ENCODE results near the gene SLC7A5. TPM values are rescaled to one million over a fixed set of nuclear protein-coding genes. Genes with fewer than 3 reads are reported as not detected.
A peak's percentile ranks its signal among the peaks of the same experiment; 100 is the strongest.

SLC7A5 gene
- total RNA-seq, 2 experiments from 2014 or later, result 114 to 220 TPM

DNA sequence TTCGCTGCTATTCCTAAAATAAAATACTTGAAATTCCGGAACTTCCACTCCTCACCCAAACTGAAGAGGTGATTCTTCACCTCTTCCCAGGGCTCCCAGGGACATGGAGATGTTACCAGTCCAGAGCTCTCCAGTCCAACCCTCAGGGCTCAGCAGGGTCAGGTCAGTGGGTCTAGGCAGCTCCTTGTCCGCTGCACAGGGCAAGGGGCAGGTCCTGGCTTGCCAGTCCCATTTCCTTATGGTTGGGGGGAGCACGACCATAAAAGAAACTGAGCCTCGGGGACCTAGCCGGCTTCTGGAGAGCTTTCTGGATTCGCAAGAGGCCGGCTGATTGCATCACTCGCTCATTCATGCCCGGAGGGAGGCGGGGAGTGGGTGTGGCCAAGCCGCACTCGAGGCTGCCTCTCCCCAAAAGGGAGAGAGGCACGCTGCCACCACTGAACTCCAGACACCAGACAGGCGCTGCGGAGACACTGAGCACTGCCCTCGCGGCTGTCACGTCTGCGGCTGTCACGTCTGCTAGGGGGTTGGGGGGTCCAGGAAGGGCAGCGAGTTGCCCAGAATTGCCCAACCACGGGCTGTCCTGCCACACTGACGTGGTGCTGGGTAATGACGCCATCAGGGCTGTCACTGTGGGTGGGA is 15.8 kb downstream of the SLC7A5 start:
- Mint-ChIP-seq H3K27ac (peak overlapping the region; percentile 87), H3K27me3 (no peaks in the 10 kb centered on the region), H3K36me3 (peaks cover 37% of the 10 kb centered on the region), H3K9me3 (ENCODE audit: low read depth) (no peaks in the 10 kb centered on the region), H3K4me3 (peak overlapping the region; percentile 30), H3K4me1 (peaks cover 62% of the 10 kb centered on the region)
- ATAC-seq (peak; percentile 51), DNase-seq (peak; percentile 92)
- CTCF ChIA-PET, result interaction anchor here (1.0 to 8.8 kb wide), 5 partner anchors 15 to 73 kb away, joined by 3 to 221 read pairs (median 8); partner anchors contain the start of gene SLC7A5

- DNase-seq (no peak), ATAC-seq (no peak)
- peaks cover 45% of the 10 kb centered on the region for H3K4me1 Mint-ChIP-seq
- no peak overlapping the region for H3K27ac Mint-ChIP-seq
- no peak overlapping the region for H3K4me3 Mint-ChIP-seq
- H3K36me3 Mint-ChIP-seq, result peaks cover 30% of the 10 kb centered on the region
- no peaks in the 10 kb centered on the region for H3K9me3 Mint-ChIP-seq (ENCODE audit: low read depth)
- H3K27me3 Mint-ChIP-seq, result no peaks in the 10 kb centered on the region
- CTCF ChIA-PET, result interaction anchor here (5.5 to 8.8 kb wide), 2 partner anchors 17 to 71 kb away, joined by 113 to 221 read pairs; partner anchors contain the start of gene SLC7A5
These were observed 17.7 kb downstream of the SLC7A5 start for GRCh38 chr16:87851601-87852000.

- Mint-ChIP-seq H3K4me1 (peaks cover 42% of the 10 kb centered on the region), H3K27ac (peak overlapping the region; percentile 56), H3K36me3 (peaks cover 29% of the 10 kb centered on the region), H3K9me3 (ENCODE audit: low read depth) (no peaks in the 10 kb centered on the region), H3K4me3 (no peak overlapping the region), H3K27me3 (no peaks in the 10 kb centered on the region)
- ATAC-seq (no peak), DNase-seq (no peak)
- CTCF ChIA-PET, result interaction anchor here (2.0 to 8.8 kb wide), 5 partner anchors 10 to 71 kb away, joined by 6 to 221 read pairs (median 12); partner anchors contain the start of gene SLC7A5
These were observed 18.1 kb downstream of the SLC7A5 start for GRCh38 chr16:87851141-87851587.

DNA sequence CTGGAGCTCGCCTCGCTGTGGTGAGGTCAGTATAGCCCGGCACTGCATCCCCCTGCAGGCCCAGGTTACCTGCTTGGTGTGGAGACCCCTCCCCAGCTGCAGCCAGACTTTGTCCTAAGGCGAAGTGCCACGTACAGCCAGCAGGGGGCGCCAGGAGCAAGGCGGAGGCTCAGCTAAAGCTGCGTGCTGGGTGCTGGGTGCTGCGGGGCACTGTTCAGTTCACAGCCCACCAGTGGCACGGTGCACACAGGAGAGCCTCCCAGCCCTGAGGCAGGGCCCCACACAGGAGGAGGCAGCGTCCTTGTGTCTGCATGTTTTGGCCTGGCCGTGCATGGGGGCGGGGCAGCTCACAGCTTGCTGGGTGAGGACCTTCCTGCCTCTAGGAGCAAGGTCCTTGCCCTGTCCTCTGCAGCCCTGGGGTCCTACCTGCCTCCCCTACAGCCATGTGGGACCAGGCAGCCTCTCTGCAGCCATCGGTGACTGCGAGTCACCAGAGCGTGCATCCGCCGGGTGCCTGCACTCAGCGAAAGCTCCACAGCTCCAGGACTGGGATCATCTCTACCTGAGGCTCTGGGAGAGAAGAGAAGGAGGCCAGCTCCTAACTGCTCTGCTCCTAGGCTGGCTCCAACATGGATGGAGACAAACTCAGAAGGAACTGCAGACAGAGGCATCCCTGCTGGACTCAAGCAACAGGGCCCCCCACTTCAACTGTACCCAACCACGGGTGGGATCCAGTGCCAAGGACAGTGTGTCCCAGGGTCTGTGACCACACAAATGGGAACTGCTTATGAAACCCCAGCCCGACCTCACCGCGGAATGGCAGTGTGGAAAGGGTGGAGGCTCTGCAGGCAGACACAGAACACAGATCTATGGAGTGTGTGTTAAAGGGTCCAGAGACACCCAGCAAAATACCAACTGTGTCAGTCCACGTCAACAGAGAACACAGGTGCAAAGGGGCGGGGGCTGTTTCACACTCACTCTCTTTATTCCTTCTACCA is 19.0 kb downstream of the SLC7A5 start:
- no peaks in the 10 kb centered on the region for H3K9me3 Mint-ChIP-seq (ENCODE audit: low read depth)
- peak overlapping the region; percentile 61 for H3K27ac Mint-ChIP-seq
- H3K4me3 Mint-ChIP-seq, result no peak overlapping the region
- ATAC-seq (peak; percentile 65), DNase-seq (peak; percentile 83)
- CTCF ChIA-PET, result interaction anchor here (0.6 to 8.8 kb wide), 33 partner anchors 9 to 711 kb away, joined by 3 to 221 read pairs (median 5); partner anchors contain the start of genes BANP, KLHDC4 and SLC7A5
- H3K4me1 Mint-ChIP-seq, result peaks cover 34% of the 10 kb centered on the region
- H3K36me3 Mint-ChIP-seq, result peaks cover 24% of the 10 kb centered on the region
- no peaks in the 10 kb centered on the region for H3K27me3 Mint-ChIP-seq

DNA sequence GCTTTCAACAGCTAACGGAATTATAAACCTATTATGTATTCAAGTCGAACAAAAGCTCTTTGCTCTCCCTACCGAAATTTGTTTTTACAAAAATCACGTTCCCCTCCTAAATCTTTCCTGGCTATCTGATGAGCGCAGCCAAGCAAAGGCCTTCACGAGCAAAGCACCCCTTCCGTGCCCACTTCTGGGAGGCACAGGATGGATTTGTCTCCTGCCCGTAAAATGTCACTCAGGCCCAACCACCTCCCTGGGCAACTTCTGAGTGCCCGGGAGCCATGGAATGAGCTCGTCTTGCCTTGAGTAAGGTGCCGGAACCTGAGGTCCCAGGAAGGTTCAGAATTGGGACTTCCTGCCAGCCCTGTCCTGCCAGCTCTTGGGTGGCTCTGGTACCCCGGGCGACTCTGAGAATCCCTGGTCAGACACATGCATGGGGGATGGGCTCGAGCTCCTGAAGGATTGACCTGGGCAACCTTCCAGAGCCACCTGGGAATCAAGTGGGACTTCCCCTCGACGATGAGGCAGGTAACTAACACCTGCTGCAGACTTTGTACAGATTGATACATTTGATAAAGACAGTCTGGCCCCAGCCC is 19.8 kb downstream of the SLC7A5 start:
- H3K27ac Mint-ChIP-seq, result peak overlapping the region; percentile 61
- H3K9me3 Mint-ChIP-seq (ENCODE audit: low read depth), result no peaks in the 10 kb centered on the region

DNA sequence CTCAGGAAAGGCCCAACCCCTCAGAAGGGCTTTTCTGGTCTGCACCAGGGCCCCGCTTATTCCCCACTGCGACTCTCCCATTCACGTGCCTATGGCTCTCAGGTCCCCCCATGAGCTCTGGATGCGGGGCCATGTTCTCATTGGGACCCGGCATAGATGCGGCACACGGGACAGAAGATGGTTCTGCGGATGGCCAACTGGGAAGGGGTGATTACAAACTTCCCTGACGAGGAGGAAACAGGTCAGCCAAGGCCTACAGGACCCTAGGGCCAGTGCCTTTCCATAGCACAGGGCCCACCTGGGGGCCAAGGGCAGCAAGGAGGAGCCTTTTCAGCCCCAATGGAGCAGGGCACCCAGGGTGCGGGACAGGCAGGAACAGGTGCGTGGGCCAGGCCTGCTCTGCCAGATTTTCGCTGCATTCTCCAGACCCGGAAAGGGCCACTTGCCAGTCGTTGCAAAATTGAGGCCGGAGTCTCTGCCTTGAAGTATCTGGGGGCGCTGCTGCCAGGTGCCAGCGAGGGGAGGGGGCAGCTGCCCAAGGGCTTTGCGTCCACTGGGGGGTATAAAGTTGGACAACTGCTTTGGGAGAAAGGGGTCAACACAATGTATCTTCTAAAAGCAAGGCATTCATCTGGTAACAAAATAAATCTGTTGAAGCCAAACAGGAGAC is 20.5 kb downstream of the SLC7A5 start:
- CTCF ChIA-PET, result interaction anchor here (1.0 to 8.8 kb wide), 22 partner anchors 7 to 712 kb away, joined by 3 to 221 read pairs (median 6); partner anchors contain the start of genes KLHDC4 and SLC7A5
- DNase-seq, result no peak
- Mint-ChIP-seq H3K4me1 (peaks cover 25% of the 10 kb centered on the region), H3K9me3 (ENCODE audit: low read depth) (no peaks in the 10 kb centered on the region), H3K4me3 (no peak overlapping the region), H3K36me3 (peaks cover 25% of the 10 kb centered on the region), H3K27ac (no peak overlapping the region), H3K27me3 (no peaks in the 10 kb centered on the region)
- no peak for ATAC-seq

More for the DNA sequence above, 19.8 kb downstream of the SLC7A5 start:
- H3K27me3 Mint-ChIP-seq, result no peaks in the 10 kb centered on the region
- peaks cover 29% of the 10 kb centered on the region for H3K4me1 Mint-ChIP-seq
- peaks cover 26% of the 10 kb centered on the region for H3K36me3 Mint-ChIP-seq
- no peak for DNase-seq
- CTCF ChIA-PET, result interaction anchor here (0.6 to 8.8 kb wide), 35 partner anchors 8 to 711 kb away, joined by 3 to 221 read pairs (median 4); partner anchors contain the start of genes BANP, KLHDC4 and SLC7A5
- no peak for ATAC-seq
- no peak overlapping the region for H3K4me3 Mint-ChIP-seq

DNA sequence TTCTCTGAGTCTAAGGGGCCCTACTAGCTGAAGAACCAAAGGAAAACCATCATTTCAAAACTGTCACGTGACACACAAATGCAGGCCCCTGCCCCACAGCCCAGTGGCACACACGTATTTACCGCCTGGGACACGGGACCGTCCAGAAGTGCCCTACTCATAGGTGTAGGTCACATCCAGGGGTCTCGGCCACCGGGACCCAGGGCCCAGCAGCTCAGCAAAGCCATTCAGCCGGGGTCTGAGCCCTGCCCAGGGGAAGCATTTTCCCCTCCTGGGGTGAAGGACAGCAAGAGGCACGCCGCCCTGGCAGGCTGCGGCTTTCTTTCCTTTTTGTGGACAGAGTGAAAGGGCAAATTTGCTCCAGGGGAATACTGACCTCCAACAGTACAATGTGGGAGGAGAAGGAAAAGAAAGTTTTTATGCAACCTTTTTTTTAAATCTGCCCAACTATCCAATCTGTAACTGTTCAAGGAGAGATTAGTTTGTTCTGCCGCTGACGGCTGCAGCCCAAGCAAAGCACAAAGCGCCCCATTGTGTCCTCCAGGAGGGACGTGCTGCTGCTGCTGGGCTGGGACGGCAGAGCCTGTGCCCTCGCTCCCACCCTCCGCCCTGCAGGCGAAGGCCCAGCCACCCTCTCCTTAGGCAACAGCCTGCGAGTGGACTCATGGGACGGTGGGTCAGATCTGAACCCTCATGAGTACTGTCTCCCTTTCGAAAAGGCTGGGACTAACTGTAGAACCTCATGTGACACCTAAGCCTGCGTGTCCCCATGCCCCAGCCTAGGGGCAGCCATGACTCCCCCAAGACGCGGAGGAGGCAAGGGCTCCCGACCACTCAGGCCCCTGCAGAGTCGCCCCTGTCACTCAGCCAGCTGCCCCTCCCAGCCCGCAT is 21.3 kb downstream of the SLC7A5 start:
- Mint-ChIP-seq H3K27me3 (no peaks in the 10 kb centered on the region), H3K27ac (peak overlapping the region; percentile 11), H3K4me3 (no peak overlapping the region), H3K9me3 (ENCODE audit: low read depth) (no peaks in the 10 kb centered on the region), H3K4me1 (peaks cover 22% of the 10 kb centered on the region), H3K36me3 (peaks cover 25% of the 10 kb centered on the region)
- no peak for ATAC-seq
- CTCF ChIA-PET, result interaction anchor here (0.8 to 8.8 kb wide), 8 partner anchors 11 to 68 kb away, joined by 3 to 113 read pairs (median 7); no protein-coding TSS in a partner anchor
- DNase-seq, result no peak

DNA sequence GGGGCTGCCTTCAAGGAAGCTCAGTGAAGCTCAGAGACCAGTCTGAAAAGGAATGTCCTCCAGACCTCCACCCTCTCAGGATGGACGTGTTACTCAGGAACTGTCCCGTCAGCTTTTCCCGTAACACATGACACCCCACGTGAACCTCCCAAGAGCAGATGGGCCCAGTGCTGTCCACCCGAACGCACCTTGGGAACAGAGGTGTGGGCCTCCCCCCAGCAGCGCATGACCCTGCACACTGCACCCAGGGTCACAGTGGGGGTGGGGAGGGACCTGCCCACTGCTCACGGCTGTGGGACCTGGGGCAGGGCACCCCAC is 21.9 kb downstream of the SLC7A5 start:
- H3K4me3 Mint-ChIP-seq, result no peak overlapping the region
- no peaks in the 10 kb centered on the region for H3K27me3 Mint-ChIP-seq
- H3K36me3 Mint-ChIP-seq, result peaks cover 20% of the 10 kb centered on the region
- H3K27ac Mint-ChIP-seq, result no peak overlapping the region
- CTCF ChIA-PET, result interaction anchor here (0.8 to 8.8 kb wide), 5 partner anchors 11 to 67 kb away, joined by 3 to 113 read pairs (median 5); no protein-coding TSS in a partner anchor
- ATAC-seq (no peak), DNase-seq (no peak)
- no peaks in the 10 kb centered on the region for H3K9me3 Mint-ChIP-seq (ENCODE audit: low read depth)
- H3K4me1 Mint-ChIP-seq, result peaks cover 16% of the 10 kb centered on the region

- CTCF ChIA-PET, result interaction anchor here (0.8 to 8.8 kb wide), 7 partner anchors 10 to 70 kb away, joined by 3 to 113 read pairs (median 4); no protein-coding TSS in a partner anchor
- peaks cover 20% of the 10 kb centered on the region for H3K36me3 Mint-ChIP-seq
- DNase-seq (no peak), ATAC-seq (no peak)
- H3K4me1 Mint-ChIP-seq, result peaks cover 16% of the 10 kb centered on the region
- no peaks in the 10 kb centered on the region for H3K9me3 Mint-ChIP-seq (ENCODE audit: low read depth)
- H3K27me3 Mint-ChIP-seq, result no peaks in the 10 kb centered on the region
- H3K4me3 Mint-ChIP-seq, result no peak overlapping the region
- no peak overlapping the region for H3K27ac Mint-ChIP-seq
These were observed 22.4 kb downstream of the SLC7A5 start for GRCh38 chr16:87846705-87847466.

DNA sequence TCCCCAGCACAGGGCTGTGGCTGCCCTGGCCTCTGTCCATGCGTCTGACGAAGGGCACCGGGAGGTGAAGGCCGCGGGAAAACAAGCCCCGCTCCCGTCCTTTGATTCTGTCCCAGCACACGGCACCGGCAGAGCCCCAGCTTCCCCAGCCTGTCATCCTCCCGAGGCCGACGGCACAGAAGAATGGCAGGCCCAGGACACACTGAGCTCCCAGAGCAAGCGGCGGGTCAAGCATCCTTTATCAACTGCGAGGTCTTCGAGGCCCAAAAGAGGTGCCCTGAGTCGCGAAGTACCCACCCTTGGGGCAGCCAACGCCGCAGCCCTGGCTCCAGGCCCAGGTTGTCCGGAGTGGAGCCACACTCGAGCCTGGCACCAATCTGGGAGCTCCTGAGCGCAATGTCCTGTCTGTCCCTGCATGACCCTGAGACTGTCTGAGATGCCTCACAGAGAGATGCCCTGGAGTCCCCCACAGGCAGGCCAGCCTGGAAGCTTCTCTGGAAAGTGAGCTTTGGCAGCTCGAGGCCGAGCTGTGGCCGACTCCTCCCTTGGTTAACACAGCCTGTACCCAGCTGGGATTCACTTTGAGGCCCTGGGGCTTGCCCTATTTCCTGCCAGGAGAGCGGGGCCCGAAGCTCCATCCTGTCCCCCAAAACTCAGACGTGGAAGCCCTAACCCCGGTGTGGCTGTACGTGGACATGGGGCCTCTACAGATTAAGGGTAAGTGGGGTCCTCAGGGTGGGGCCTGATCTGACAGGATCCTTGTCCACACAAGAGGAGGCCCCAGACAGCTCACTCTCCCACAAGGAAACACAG is 23.3 kb downstream of the SLC7A5 start:
- CTCF ChIA-PET, result interaction anchor here (1.0 to 8.8 kb wide), 4 partner anchors 22 to 69 kb away, joined by 3 to 113 read pairs (median 8); no protein-coding TSS in a partner anchor

More for the DNA sequence above, 23.3 kb downstream of the SLC7A5 start:
- peaks cover 15% of the 10 kb centered on the region for H3K4me1 Mint-ChIP-seq
- ATAC-seq (no peak), DNase-seq (no peak)
- H3K27me3 Mint-ChIP-seq, result no peaks in the 10 kb centered on the region
- peaks cover 17% of the 10 kb centered on the region for H3K36me3 Mint-ChIP-seq
- no peaks in the 10 kb centered on the region for H3K9me3 Mint-ChIP-seq (ENCODE audit: low read depth)
- H3K4me3 Mint-ChIP-seq, result no peak overlapping the region
- H3K27ac Mint-ChIP-seq, result no peak overlapping the region

Data from activated CD8-positive, alpha-beta memory T cell treated with anti-CD3 and anti-CD28 coated beads, Interleukin-2, amount 10 ng/mL, durations not matched to agents 7 days and 5 days (primary cell).